GM19397 (cell line): ENCODE results near the gene METAP2.

Experiments
- ATAC-seq: cut with Tn5 transposase; IDR thresholded peaks from one replicate; pipeline ENCODE4 v1.9.1; 2021; ENCODE audit warnings: mild to moderate bottlenecking, moderate library complexity; ENCODE audit not compliant: unreplicated experiment

METAP2 gene

GRCh38 chr12:95548539-95549391, 74.8 kb downstream of the METAP2 start:
- ATAC-seq: no peak

GRCh38 chr12:95549392-95550084, 75.6 kb downstream of the METAP2 start:
- no peak for ATAC-seq

DNA sequence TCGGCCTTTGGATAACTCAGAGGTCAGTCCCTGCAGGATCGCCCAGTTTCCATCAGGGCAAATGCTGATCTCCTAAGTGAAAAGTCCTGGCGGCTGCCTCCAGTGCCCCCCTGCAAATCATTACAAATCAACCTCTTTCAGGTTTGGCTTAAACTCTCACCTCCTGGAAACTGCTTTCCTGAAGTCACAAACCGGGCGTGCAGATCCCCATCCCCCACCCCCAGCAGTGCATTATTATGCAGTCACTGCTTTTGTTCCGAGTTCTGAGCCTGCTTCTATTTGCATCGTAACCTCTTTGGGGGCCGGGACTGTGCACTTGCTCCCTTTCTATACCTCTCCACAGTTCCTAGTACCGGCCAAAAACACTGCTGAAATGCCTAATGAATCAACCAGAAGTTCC, 77.4 kb downstream of the METAP2 start, which contains the start of gene USP44:
USP44 (minus strand) TSS at position 172 of the 400 bp plus-strand sequence. CDS start 17,220 bp downstream, outside the sequence.
- no peak for ATAC-seq

GRCh38 chr12:95551913-95552516, 78.1 kb downstream of the METAP2 start:
- no peak for ATAC-seq

GRCh38 chr12:95553197-95553943, 79.4 kb downstream of the METAP2 start:
- ATAC-seq: no peak

DNA sequence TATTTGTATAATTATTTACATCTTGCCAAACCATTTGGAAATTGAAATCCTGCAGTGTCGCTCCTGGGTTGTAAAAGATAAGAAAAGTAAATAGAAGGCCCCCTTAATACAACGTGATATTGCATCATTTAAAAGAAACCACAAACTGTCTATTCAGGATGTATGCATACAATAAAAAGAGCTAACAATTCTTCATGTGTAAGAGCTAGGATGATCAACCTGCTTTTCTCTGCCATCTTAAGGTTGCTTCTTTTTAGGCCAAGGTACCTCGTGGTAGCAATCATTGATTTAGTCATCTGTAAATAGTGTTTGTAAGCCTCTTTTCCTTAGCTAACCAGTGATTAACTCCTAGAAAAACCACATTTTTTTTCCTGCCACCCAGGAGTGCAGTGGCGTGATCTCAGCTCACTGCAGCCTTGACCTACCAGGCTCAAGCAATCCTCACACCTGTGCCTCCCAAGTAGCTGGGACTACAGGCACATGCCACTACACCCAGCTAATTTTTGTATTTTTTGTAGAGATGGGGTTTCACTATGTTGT, 80.7 kb downstream of the METAP2 start:
- ATAC-seq: no peak

DNA sequence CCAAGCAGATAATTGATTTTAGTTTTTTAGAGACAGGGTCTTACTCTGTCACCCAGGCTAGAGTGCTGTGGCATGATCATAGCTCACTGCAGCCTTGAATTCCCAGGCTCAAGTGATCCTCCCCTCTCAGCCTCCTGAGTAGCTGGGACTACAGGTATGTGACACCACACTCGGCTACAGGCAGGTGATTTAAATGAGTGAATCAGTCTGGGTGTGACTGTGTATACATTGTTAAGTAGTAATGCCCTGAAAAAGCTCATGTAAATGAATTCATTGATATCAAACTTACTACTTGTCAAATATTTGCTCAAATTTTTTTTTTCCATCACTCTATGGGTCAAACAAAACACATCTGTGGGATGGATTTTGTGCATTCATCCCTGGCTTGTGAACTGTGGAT, 83.7 kb downstream of the METAP2 start:
- ATAC-seq: no peak
